Measurements from ENCODE around the gene UTP18. TPM values are rescaled to one million over a fixed set of nuclear protein-coding genes. Genes with fewer than 3 reads are reported as not detected.

Gene UTP18
- 43.9 and 44.2 TPM in 2 replicates for total RNA-seq

GRCh38 chr17:51260237-51261023, at the start of gene UTP18:
Gene UTP18, plus strand, starts transcription at chr17:51260546. Its CDS starts 39 bp downstream, at chr17:51260585.

GRCh38 chr17:51259564-51260236, 646 bp upstream of the UTP18 start, which contains the start of gene MBTD1:
Gene MBTD1, minus strand, starts transcription at chr17:51260049. Its CDS starts 34,888 bp downstream, at chr17:51225161.

Other genes with a start within 250 kb of the UTP18 start
- 169 and 177 TPM in 2 replicates for gene SPAG9, start 139.7 kb upstream of the UTP18 start, total RNA-seq
- 62.0 and 74.9 TPM in 2 replicates for gene NME1, start 107.0 kb upstream of the UTP18 start, total RNA-seq
- gene NME2, start 94.1 kb upstream of the UTP18 start, total RNA-seq: 446 and 477 TPM in 2 replicates
- gene MBTD1, start 497 bp upstream of the UTP18 start, total RNA-seq: 15.9 and 16.9 TPM in 2 replicates